GM12878 (cell line): Measurements from ENCODE around the gene RIOX2. TPM values are rescaled to one million over a fixed set of nuclear protein-coding genes. Genes with fewer than 3 reads are reported as not detected.

ENCODE experiments used
- ATAC-seq: fragments of 200-7000 bp; cut with Tn5 transposase; 3 replicates; pipeline ENCODE4 v1.9.1; 2020; ENCODE audit warnings: mild to moderate bottlenecking, moderate library complexity
- BruUV-seq: library from RNA; stranded (reverse); fragments of 400-500 nt; replicated peaks from 2 replicates; lab custom pipeline; 2021; lab: Mats Ljungman, UMichigan
- CTCF ChIA-PET: fragments of 300-600 bp; sonication (Branson Sonifier 250); formaldehyde crosslinking; extraction: SDS; loops from one replicate; lab custom pipeline; 2021; ENCODE audit warnings: inconsistent platforms; lab: Yijun Ruan, JAX
- POLR2A ChIA-PET: fragments of 350-600 bp; formaldehyde crosslinking; extraction: SDS; loops from one replicate; lab custom pipeline; 2021; ENCODE audit warnings: inconsistent platforms; lab: Charles Lee
- RAD21 ChIA-PET: fragments of 300-600 bp; sonication (Branson Sonifier 250); formaldehyde crosslinking; loops from one replicate; lab custom pipeline; 2023; ENCODE audit warnings: antibody characterized with exemption; ENCODE audit not compliant: unreplicated experiment; lab: Charles Lee
- SMC1A ChIA-PET: fragments of 300-600 bp; sonication (Branson Sonifier 250); formaldehyde crosslinking; loops from one replicate; lab custom pipeline; 2023; ENCODE audit not compliant: unreplicated experiment, uncharacterized antibody; lab: Charles Lee
- DNase-seq: peaks from one replicate; pipeline ENCODE4 v3.0.0-alpha.2; 2011; ENCODE audit warnings: low read depth, low spot score
- FAIRE-seq: peaks from 3 replicates; lab custom pipeline; 2011; peaks lifted over from hg19 to GRCh38; lab: Jason Lieb, UNC
- H2AFZ ChIP-seq: 2 replicates; pipeline ENCODE4 v1.6.0; 2011; ENCODE audit warnings: low read depth, low read length, control low read depth; ENCODE audit not compliant: control insufficient read depth
- H3K27ac ChIP-seq: 2 replicates; pipeline ENCODE4 v1.5.1; 2011; ENCODE audit warnings: control low read depth; ENCODE audit not compliant: control insufficient read depth, insufficient read depth
- H3K27me3 ChIP-seq, 2 experiments: replicated peaks in 1 of 2; 2 replicates each; pipeline versions ENCODE4 v1.6.0 to v1.6.1; 2011; ENCODE audit warnings: low read length in 1 of 2; ENCODE audit not compliant: control insufficient read depth in 2 of 2, insufficient read depth in 2 of 2
- H3K36me3 ChIP-seq, 2 experiments: 2 replicates each; pipeline ENCODE4 v1.5.1; 2011; ENCODE audit warnings: low read length in 1 of 2; ENCODE audit not compliant: control insufficient read depth in 2 of 2, insufficient read depth in 2 of 2
- H3K4me1 ChIP-seq: 2 replicates; pipeline ENCODE4 v1.6.1; 2011; ENCODE audit warnings: mild to moderate bottlenecking, low read length, moderate library complexity, mixed read lengths; ENCODE audit not compliant: control insufficient read depth, insufficient read depth
- H3K4me2 ChIP-seq: 2 replicates; pipeline ENCODE4 v1.6.0; 2011; ENCODE audit warnings: control low read depth; ENCODE audit not compliant: control insufficient read depth, insufficient read depth
- H3K4me3 ChIP-seq: fragments of 200-600 bp; sonication (generic); 2 replicates; pipeline ENCODE4 v1.5.1; 2016
- H3K79me2 ChIP-seq: 2 replicates; pipeline ENCODE4 v1.6.0; 2011; ENCODE audit warnings: low read length; ENCODE audit not compliant: control insufficient read depth, insufficient read depth
- H3K9ac ChIP-seq: 2 replicates; pipeline ENCODE4 v1.8.0; 2011; ENCODE audit warnings: low read length, control low read depth, mixed read lengths; ENCODE audit not compliant: control insufficient read depth, insufficient read depth
- H3K9me3 ChIP-seq: replicated peaks from 3 replicates; pipeline ENCODE4 v1.5.1; 2011; ENCODE audit warnings: mild to moderate bottlenecking, low read length; ENCODE audit not compliant: control insufficient read depth, insufficient read depth
- H4K20me1 ChIP-seq: 2 replicates; pipeline ENCODE4 v1.6.0; 2011; ENCODE audit not compliant: control insufficient read depth, insufficient read depth
- BHLHE40 ChIP-seq, 2 experiments: fragments of 450-650 bp in 1 of 2; IDR thresholded peaks; 2 replicates each; pipeline ENCODE4 v1.6.1; 2011 to 2017; ENCODE audit warnings: low read depth in 2 of 2, borderline replicate concordance in 1 of 2, improper control_type of control experiment in 1 of 2, low read length in 1 of 2, mild to moderate bottlenecking in 1 of 2
- CEBPZ ChIP-seq: fragments of 150-350 bp; IDR thresholded peaks from 2 replicates; pipeline ENCODE4 v1.6.1; 2016; ENCODE audit warnings: low read depth, low read length
- EGR1 ChIP-seq, 2 experiments: IDR thresholded peaks; 1 replicate in 1 of 2; 2 replicates in 1 of 2; pipeline ENCODE4 v1.6.1; 2011 to 2012; ENCODE audit warnings: low read depth in 2 of 2, low read length in 2 of 2, borderline replicate concordance in 1 of 2, mild to moderate bottlenecking in 1 of 2, moderate library complexity in 1 of 2
- GATAD2B ChIP-seq: fragments of 450-650 bp; conservative IDR thresholded peaks from 2 replicates; pipeline ENCODE4 v1.6.1; 2017; ENCODE audit warnings: low read depth, mild to moderate bottlenecking, moderate library complexity
- HDAC6 ChIP-seq: fragments of 200-600 bp; sonication (generic); IDR thresholded peaks from one replicate; pipeline ENCODE4 v1.8.0; 2017; ENCODE audit warnings: antibody characterized with exemption; ENCODE audit not compliant: unreplicated experiment
- JUNB ChIP-seq: IDR thresholded peaks from 2 replicates; pipeline ENCODE4 v1.6.1; 2016; ENCODE audit warnings: antibody characterized with exemption, mild to moderate bottlenecking
- MTA2 ChIP-seq: fragments of 450-650 bp; IDR thresholded peaks from 2 replicates; pipeline ENCODE4 v1.6.1; 2016; ENCODE audit warnings: low read depth, mild to moderate bottlenecking, moderate library complexity
- NR2C2 ChIP-seq: IDR thresholded peaks from 2 replicates; pipeline ENCODE4 v1.6.1; 2011; ENCODE audit warnings: borderline replicate concordance, low read depth; ENCODE audit not compliant: control insufficient read depth, insufficient read length
- PBX3 ChIP-seq: IDR thresholded peaks from 2 replicates; pipeline ENCODE4 v1.6.1; 2011; ENCODE audit warnings: mild to moderate bottlenecking, low read depth, low read length, moderate library complexity; ENCODE audit not compliant: insufficient replicate concordance
- RBBP5 ChIP-seq: fragments of 200-600 bp; sonication (generic); conservative IDR thresholded peaks from 2 replicates; pipeline ENCODE4 v1.6.1; 2016
- RCOR1 ChIP-seq: conservative IDR thresholded peaks from 2 replicates; pipeline ENCODE4 v1.6.1; 2012; ENCODE audit warnings: low read depth, low read length, improper control_type of control experiment
- SMAD1 ChIP-seq: fragments of 450-650 bp; IDR thresholded peaks from 2 replicates; pipeline ENCODE4 v1.6.1; 2018; ENCODE audit warnings: mild to moderate bottlenecking, low read depth; ENCODE audit not compliant: partially characterized antibody
- SP1 ChIP-seq: IDR thresholded peaks from one replicate; pipeline ENCODE4 v1.6.1; 2011; ENCODE audit warnings: low read depth, low read length
- SPI1 ChIP-seq: IDR thresholded peaks from 2 replicates; pipeline ENCODE4 v1.6.1; 2011; ENCODE audit warnings: low read depth, mild to moderate bottlenecking, low read length, moderate library complexity, borderline replicate concordance; ENCODE audit not compliant: insufficient read depth
- WGBS: methylation state at CpG from one replicate; pipeline ENCODE4 v1.1.6; 2016; ENCODE audit warnings: low lambda C conversion rate; ENCODE audit not compliant: insufficient replicate concordance, insufficient coverage; ENCODE audit errors: missing lambda C conversion rate; 5-methylcytosine and 5-hydroxymethylcytosine counted together
- in situ Hi-C: fragments of 300-500 bp; cut with MboI; formaldehyde crosslinking; loops from 9 replicates; pipeline ENCODE4 v1.14.3; 2018; ENCODE audit warnings: mixed read lengths
- intact Hi-C: fragments of 100-400 bp; cut with micrococcal nuclease; formaldehyde crosslinking; loops from one replicate; pipeline ENCODE4 v1.14.2; 2022; ENCODE audit not compliant: unreplicated experiment
- polyA plus RNA-seq, 11 experiments: library from polyadenylated mRNA; depleted of rRNA in 4 of 11; unstranded in 6 of 11; stranded (reverse) in 5 of 11; fragments of >200 nt; fragmentation: Nextera tagmentation in 4 of 11; fragmentation: Illumina TruSeq in 1 of 11; extraction: Ambion mirVana in 4 of 11; extraction: Trizol in 1 of 11; gene quantifications; 1 replicate in 1 of 11; 2 replicates in 10 of 11; pipeline versions ENCODE4 v1.2.1 to v1.2.3, GENCODE V29; 2011 to 2016; ENCODE audit warnings: inconsistent platforms in 2 of 11, missing spikeins in 2 of 11, low read depth in 1 of 11
- total RNA-seq, 4 experiments: library from RNA; depleted of rRNA in 3 of 4; stranded (reverse); fragments of >200 nt in 3 of 4; fragmentation: Illumina TruSeq in 1 of 4; extraction: Trizol in 1 of 4; gene quantifications; 2 replicates each; pipeline versions ENCODE4 v1.2.1 to v1.2.3, GENCODE V29; 2013 to 2021

The RIOX2 gene
- total and polyA plus RNA-seq, 10 of the 15 experiments (the other 5 are each of a cell fraction or from before 2014, with no cell fraction given) = 24.1 to 52.6 (median 44.0) TPM

- in situ Hi-C loops (no loop called here), intact Hi-C loops (no loop called here)
- Histone ChIP-seq H4K20me1 (no peaks in the 10 kb centered on the region), H2AFZ (no peak overlapping the region; the same call in 1 of the 2 replicates), H3K9me3 (no peaks in the 10 kb centered on the region), H3K9ac (no peak overlapping the region), H3K4me3 (no peak overlapping the region), H3K4me2 (no peak overlapping the region), H3K27ac (no peak overlapping the region), H3K27me3 (no peaks in the 10 kb centered on the region), H3K4me1 (0 out of 2 replicates have a peak, but pooled peaks cover 5% of the 10 kb centered on the region), H3K79me2 (no peaks in the 10 kb centered on the region), H3K36me3 (no peaks in the 10 kb centered on the region)
- 60% methylated on average over 5 of the region's 5 CpGs for WGBS
- ChIA-PET SMC1A (interaction anchor here (0.6 to 1.5 kb wide), 2 partner anchors 23 to 30 kb away, joined by 3 to 4 read pairs; no protein-coding TSS in a partner anchor), POLR2A (no interaction called here), CTCF (no interaction called here), RAD21 (no interaction called here)
- DNase-seq = no peak
- no TSS peak for BruUV-seq
- no peak for ATAC-seq
- FAIRE-seq = no peak
- TF ChIP-seq MTA2 = no peak
- no peak for TF ChIP-seq RCOR1
- no peak for TF ChIP-seq SMAD1
- TF ChIP-seq RBBP5 = no peak
- TF ChIP-seq NR2C2 = no peak
- no peak for TF ChIP-seq PBX3
- no peak for TF ChIP-seq SP1
- TF ChIP-seq EGR1 (IDR thresholded peaks at IDR 0.05; ENCODE audit: borderline replicate concordance in 1 of 2, low read depth in 2 of 2, low read length in 2 of 2) = no peak
- TF ChIP-seq GATAD2B = no peak
- no peak for TF ChIP-seq JUNB
- TF ChIP-seq CEBPZ = no peak
- TF ChIP-seq HDAC6 = no peak
- no peak for TF ChIP-seq SPI1
- TF ChIP-seq BHLHE40 (IDR thresholded peaks at IDR 0.05; ENCODE audit: borderline replicate concordance in 1 of 2, low read depth in 2 of 2, low read length in 1 of 2) = no peak
Observed at GRCh38 chr3:97991293-97991682, 19.1 kb upstream of the RIOX2 start.
